Tibial nerve (tissue), 3 donors: ENCODE results near the gene PPP2R5B.

ENCODE experiments used
- POLR2A ChIP-seq, 2 donors: fragments of 450-650 bp; IDR thresholded peaks; one replicate each; pipeline ENCODE4 v1.6.1; 2017; ENCODE audit warnings: antibody characterized with exemption in 2 of 2, mild to moderate bottlenecking in 2 of 2, moderate library complexity in 2 of 2
- TF ChIP-seq, protein P1 (sequence below), 5 experiments: fragments of 200-600 bp in 3 of 5; fragments of 450-650 bp in 2 of 5; sonication (generic) in 3 of 5; IDR thresholded peaks; one replicate each; pipeline ENCODE4 v1.5.1; 2016 to 2019; ENCODE audit warnings: antibody characterized with exemption in 5 of 5, mild to moderate bottlenecking in 3 of 5, moderate library complexity in 2 of 5

- TF ChIP-seq, protein P1, sequence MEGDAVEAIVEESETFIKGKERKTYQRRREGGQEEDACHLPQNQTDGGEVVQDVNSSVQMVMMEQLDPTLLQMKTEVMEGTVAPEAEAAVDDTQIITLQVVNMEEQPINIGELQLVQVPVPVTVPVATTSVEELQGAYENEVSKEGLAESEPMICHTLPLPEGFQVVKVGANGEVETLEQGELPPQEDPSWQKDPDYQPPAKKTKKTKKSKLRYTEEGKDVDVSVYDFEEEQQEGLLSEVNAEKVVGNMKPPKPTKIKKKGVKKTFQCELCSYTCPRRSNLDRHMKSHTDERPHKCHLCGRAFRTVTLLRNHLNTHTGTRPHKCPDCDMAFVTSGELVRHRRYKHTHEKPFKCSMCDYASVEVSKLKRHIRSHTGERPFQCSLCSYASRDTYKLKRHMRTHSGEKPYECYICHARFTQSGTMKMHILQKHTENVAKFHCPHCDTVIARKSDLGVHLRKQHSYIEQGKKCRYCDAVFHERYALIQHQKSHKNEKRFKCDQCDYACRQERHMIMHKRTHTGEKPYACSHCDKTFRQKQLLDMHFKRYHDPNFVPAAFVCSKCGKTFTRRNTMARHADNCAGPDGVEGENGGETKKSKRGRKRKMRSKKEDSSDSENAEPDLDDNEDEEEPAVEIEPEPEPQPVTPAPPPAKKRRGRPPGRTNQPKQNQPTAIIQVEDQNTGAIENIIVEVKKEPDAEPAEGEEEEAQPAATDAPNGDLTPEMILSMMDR (IDR thresholded peaks at IDR 0.05), result no peak
- TF ChIP-seq POLR2A (IDR thresholded peaks at IDR 0.05), result no peak
Measured at GRCh38 chr11:64896448-64897022, 28.0 kb upstream of the PPP2R5B start.
